Right ventricle myocardium inferior (tissue), 1 donor: ENCODE data around the gene ACAA1. TPM values are rescaled to one million over a fixed set of nuclear protein-coding genes. Genes with fewer than 3 reads are reported as not detected.
"Not testable (repeated sequence)": the region's sequence is repeated elsewhere in the genome, so short reads cannot be mapped to it uniquely, and the experiment has no call there.

Experiments used
- ATAC-seq: fragments of 200-7000 bp; cut with Tn5 transposase; one replicate; pipeline ENCODE4 v1.9.1; 2020; ENCODE audit warnings: mild to moderate bottlenecking, moderate library complexity
- DNase-seq: peaks from one replicate; pipeline ENCODE4 v3.0.0; 2021; ENCODE audit errors: missing footprints
- intact Hi-C: fragments of 100-400 bp; cut with DNase I; formaldehyde crosslinking; loops from one replicate; pipeline ENCODE4 v1.11.0; 2022
- long read RNA-seq: library from polyadenylated mRNA; unstranded; transcript quantifications from one replicate; pipeline ENCODE4 v2.0.0, GENCODE V29; 2021
- total RNA-seq: library from RNA; stranded (reverse); fragmentation: NEBNext Ultra II Directional; extraction: Animal tissue kit (Norgen Biotek cat#: 25700); gene quantifications from one replicate; pipeline ENCODE4 v1.2.1, GENCODE V29; 2021
- donor health status: DM: no; HTN: yes; CAD: no; lungs with severe emphysema.

Gene ACAA1, protein sequence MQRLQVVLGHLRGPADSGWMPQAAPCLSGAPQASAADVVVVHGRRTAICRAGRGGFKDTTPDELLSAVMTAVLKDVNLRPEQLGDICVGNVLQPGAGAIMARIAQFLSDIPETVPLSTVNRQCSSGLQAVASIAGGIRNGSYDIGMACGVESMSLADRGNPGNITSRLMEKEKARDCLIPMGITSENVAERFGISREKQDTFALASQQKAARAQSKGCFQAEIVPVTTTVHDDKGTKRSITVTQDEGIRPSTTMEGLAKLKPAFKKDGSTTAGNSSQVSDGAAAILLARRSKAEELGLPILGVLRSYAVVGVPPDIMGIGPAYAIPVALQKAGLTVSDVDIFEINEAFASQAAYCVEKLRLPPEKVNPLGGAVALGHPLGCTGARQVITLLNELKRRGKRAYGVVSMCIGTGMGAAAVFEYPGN
- 116 TPM for total RNA-seq
- long read RNA-seq, transcript ACAA1-202 (12 exons, 1,785 nt): major isoform, 107 of 123 reads
- long read RNA-seq, partial matches to known transcripts: 6 of 123 reads
- long read RNA-seq, other reads (novel, unspliced or antisense): 6 of 123 reads

GRCh38 chr3:38136777-38137614 lies at the start of gene ACAA1:
Gene ACAA1 (minus strand): TSS chr3:38137127. CDS start chr3:38137035, 92 bp downstream.
- intact Hi-C loops: loop anchor here (1.0 to 10.0 kb wide), 2 partner anchors 28 to 318 kb away; partner anchors contain the start of genes ACVR2B and OXSR1
- ATAC-seq: peak; percentile 99
- peak; percentile 100 for DNase-seq

- intact Hi-C loops: no loop called here
- DNase-seq: no peak
- ATAC-seq: no peak
Measured at GRCh38 chr3:38177181-38177580, 40.3 kb upstream of the ACAA1 start.

GRCh38 chr3:38173834-38174418 lies 37.0 kb upstream of the ACAA1 start:
- intact Hi-C loops: no loop called here
- peak; percentile 5 for DNase-seq
- ATAC-seq: no peak

DNA sequence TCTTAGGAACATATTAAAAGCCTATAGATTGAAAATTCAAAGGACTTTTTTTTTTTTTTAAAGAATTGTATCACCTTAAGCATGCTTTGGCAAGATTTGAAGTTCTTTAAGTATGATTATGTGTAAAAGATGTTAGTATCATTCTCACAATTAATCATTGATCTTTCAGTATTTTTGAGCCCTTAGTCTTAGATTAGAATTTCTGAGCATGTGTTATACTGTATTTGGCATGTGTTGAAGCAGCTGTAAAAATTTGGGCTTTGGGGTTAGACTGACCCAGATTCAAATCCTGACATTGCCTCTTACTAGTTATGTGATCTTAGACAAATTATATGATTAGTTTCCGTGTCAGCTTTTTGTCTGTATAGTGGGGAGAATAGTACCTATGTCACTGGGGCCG lies 34.7 kb upstream of the ACAA1 start:
- intact Hi-C loops: no loop called here
- no peak for DNase-seq
- no peak for ATAC-seq

DNA sequence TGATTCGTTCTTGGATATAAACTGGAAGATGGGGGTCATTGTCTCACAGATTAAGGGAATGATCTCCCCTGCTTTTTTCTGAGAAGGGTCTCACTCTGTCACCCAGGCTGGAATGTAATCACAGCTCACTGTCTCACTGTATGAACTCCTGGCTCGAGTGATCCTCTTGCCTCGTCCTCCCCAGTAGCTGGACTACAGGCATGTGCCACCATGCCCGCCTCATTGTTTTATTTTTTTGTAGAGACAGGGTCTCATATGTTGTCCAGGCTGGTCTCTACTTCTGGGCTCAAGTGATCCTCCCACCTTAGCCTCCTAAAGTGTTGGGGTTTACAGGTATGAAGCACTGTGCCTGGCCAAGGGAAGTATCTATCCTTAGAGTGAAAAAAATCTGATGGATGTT lies 33.8 kb upstream of the ACAA1 start:
- ATAC-seq: no peak
- intact Hi-C loops: no loop called here
- no peak for DNase-seq

- DNase-seq (no peak), ATAC-seq (no peak)
- intact Hi-C loops: no loop called here
Measured at GRCh38 chr3:38169027-38169317, 32.0 kb upstream of the ACAA1 start.

DNA sequence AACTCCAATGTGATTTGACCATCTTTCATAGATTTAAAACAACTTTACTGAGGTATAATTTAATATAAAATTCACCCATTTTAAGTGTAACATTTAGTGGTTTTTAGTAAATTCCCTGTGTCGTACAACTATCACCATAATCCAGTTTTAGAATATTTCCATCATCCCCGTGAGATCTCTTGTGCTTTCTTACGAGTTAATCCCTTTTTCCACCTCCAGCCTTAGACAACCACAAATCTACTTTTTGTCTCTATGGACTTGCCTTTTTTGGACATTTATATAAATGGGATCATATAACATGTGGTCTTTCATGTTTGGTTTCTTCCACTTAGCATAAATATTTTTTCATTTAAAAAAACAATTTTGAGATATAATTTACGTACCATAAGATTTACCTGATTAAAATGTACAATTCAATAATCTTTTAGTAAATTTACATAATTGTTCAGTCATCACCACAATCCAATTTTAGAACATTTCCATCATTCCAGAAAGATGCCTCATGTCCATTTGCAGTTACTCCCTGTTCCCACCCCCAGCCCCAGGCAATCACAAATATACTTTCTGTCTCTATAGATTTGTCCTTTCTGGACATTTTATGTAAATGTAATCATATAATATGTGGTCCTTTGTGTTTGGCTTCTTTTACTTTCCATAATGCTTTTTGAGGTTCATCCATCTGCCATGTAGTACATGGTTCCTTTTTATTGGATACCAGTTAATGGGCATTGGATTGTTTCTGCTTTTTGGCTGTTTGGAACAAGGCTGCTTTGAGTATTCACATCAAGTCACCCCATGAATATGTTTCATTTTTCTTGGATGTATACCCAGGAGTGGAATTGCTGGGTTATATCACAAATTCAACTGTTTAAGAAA lies 31.5 kb upstream of the ACAA1 start:
- ATAC-seq (no peak), DNase-seq (no peak)
- intact Hi-C loops: no loop called here

DNA sequence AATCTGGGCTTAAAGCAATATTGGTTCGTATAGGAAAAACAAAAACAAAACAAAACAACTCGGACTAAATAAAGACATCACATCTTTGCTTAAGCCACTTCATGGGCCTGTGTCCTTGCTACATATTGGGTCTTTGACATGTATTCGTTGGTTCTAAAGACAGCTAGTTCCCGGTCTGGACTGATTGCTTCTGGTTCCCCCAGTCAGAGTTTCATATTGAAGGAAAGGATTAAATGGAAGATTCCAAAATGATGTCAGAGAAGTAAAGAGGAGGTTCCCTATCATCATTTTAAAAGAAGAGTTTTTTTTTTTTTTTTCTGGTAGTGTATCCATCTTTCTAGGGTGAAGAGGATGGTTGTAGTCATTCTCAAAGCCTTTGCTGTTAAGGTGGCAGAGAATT lies 30.7 kb upstream of the ACAA1 start:
- no peak for DNase-seq
- intact Hi-C loops: no loop called here
- no peak for ATAC-seq

GRCh38 chr3:38165722-38166387 lies 28.9 kb upstream of the ACAA1 start:
- no peak for DNase-seq
- peak; percentile 10 for ATAC-seq
- intact Hi-C loops: loop anchor here (1.0 kb wide), 1 partner anchor 29 kb away; the partner anchor contains the start of gene ACAA1

- intact Hi-C loops: loop anchor here (1.0 kb wide), 1 partner anchor 28 kb away; the partner anchor contains the start of gene ACAA1
- DNase-seq: peak; percentile 99
- peak; percentile 97 for ATAC-seq
Measured at GRCh38 chr3:38164952-38165721, 28.2 kb upstream of the ACAA1 start, which contains the start of gene OXSR1. Gene OXSR1 (plus strand): TSS chr3:38165537. CDS start chr3:38165877, 340 bp downstream.

- no peak for DNase-seq
- intact Hi-C loops: no loop called here
- no peak for ATAC-seq
Measured at GRCh38 chr3:38164643-38164951, 27.7 kb upstream of the ACAA1 start.

- intact Hi-C loops: no loop called here
- ATAC-seq (no peak), DNase-seq (peak; percentile 41)
Measured at GRCh38 chr3:38163841-38164642, 27.1 kb upstream of the ACAA1 start.

- intact Hi-C loops: no loop called here
- DNase-seq (peak; percentile 28), ATAC-seq (no peak)
Measured at GRCh38 chr3:38163117-38163840, 26.4 kb upstream of the ACAA1 start.

DNA sequence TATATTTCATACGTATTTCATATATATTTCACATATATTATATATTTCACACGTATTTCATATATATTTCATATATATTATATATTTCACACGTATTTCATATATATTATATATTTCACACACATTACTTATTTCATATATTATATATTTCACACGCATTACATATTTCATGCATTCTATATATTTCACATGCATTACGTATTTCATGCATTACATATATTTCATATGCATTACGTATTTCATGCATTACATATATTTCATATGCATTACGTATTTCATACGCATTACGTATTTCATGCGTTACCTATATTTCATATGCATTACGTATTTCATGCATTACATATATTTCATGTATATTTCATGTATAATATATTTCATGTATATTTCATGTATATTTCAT lies 23.8 kb upstream of the ACAA1 start:
- DNase-seq, ATAC-seq, intact Hi-C loops: not testable (repeated sequence)

DNA sequence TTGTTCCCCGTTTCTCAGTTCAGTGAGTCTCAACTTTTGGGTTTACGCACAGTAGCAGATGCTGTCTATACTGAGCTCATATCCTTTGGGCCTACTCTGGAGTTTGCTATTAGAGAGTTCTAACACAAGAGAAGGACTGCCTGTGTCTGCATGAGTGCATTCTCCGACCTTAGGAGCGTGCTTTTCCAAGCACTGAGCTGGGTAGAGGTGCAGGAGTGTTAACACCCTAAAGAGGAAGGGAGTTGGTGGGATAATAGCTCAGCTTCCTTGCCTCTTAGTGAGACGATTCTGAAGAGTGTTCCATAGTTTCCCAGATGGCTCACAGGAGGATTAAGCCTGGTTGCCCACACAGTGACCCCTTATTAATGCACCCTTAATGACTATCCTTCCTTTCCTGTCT lies 21.5 kb upstream of the ACAA1 start:
- ATAC-seq: no peak
- intact Hi-C loops: no loop called here
- DNase-seq: no peak

- intact Hi-C loops: no loop called here
- DNase-seq (no peak), ATAC-seq (no peak)
Measured at GRCh38 chr3:38157595-38157994, 20.7 kb upstream of the ACAA1 start.
